Activated naive CD4-positive, alpha-beta T cell treated with anti-CD3 and anti-CD28 coated beads, Interleukin-2, amount 50 U/mL, for 72 hours (primary cell): ENCODE results near the gene EBPL. TPM values are rescaled to one million over a fixed set of nuclear protein-coding genes. Genes with fewer than 3 reads are reported as not detected.
"Not testable (repeated sequence)": the region's sequence is repeated elsewhere in the genome, so short reads cannot be mapped to it uniquely, and the experiment has no call there.

ENCODE experiments used
- ATAC-seq, 2 donors: fragments of 150-1000 bp; cut with Tn5 transposase; 2 replicates each; pipeline ENCODE4 v1.10.0; 2021; ENCODE audit warnings: mild to moderate bottlenecking in 2 of 2, moderate library complexity in 2 of 2
- DNase-seq, 2 donors: peaks; one replicate each; pipeline ENCODE4 v3.0.0; 2021 to 2022; ENCODE audit warnings: low spot score in 2 of 2
- H3K27ac Mint-ChIP-seq, 2 donors: one replicate each; pipeline ENCODE4 v1.8.0; 2022; ENCODE audit warnings: mild to moderate bottlenecking in 2 of 2, mixed read lengths in 2 of 2
- H3K36me3 Mint-ChIP-seq, 2 donors: one replicate each; pipeline ENCODE4 v1.8.0; 2022; ENCODE audit warnings: mixed read lengths in 2 of 2
- H3K9me3 Mint-ChIP-seq, 2 donors: one replicate each; pipeline ENCODE4 v1.8.0; 2022; ENCODE audit warnings: mixed read lengths in 2 of 2
- total RNA-seq, 2 donors: library from RNA; stranded (reverse); gene quantifications; one replicate each; pipeline ENCODE4 v1.2.3, GENCODE V29; 2022

EBPL gene
- 10 to 100 TPM; 31.9 to 59.9 TPM for total RNA-seq

DNA sequence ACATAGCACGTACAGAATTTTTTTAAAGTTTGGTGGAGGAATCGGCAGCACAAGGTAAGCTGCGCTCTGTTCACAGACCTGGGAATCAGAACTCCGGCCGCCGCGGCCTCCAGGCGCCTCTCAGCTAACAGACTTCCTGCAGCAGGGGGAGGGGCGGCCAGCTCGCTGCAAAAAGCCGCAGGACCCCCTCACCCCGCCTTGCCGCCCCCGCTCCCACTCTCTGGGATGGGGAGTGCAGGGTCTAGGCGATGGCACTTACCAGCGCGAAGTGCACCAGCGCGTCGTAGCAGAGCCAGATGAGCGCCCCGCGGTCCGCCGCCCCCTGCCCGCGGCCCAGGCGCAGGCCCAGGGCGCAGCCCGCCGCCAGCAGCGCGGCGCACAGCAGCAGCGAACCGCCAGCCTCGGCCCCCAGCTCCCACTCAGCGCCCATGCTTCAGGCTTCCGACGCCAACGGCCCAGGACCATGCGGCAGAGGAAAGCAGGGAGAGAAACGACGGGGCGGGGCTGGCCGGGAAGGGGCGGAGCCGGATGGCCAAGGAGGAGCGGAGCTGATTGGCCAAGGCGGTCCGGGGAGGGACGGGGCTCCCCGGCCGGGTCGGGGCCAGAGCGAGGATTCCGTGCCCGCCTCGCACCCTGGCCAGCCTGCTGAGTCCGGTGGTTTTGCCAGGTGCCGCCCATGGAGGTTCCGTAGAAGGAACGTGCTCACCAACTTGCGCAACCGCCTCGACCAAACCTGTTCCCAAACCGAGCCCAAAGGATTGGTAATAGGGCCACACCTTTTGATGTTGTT is at the start of gene EBPL:
Gene EBPL (minus strand): TSS at position 492 of the 790 bp plus-strand sequence. CDS start 62 bp downstream, at position 430.
- peak; percentile 97 to 98 for ATAC-seq
- Mint-ChIP-seq H3K36me3 (peaks cover 10 to 12% of the 10 kb centered on the region in 2 donors), H3K27ac (peak within 1 kb of the TSS; percentile 45 to 79), H3K9me3 (no peaks in the 10 kb centered on the region)
- DNase-seq = peak; percentile 86 to 89

GRCh38 chr13:49740870-49741269 is 49.6 kb upstream of the EBPL start:
- Mint-ChIP-seq H3K36me3 (no peaks in the 10 kb centered on the region), H3K27ac (no peak overlapping the region), H3K9me3 (no peaks in the 10 kb centered on the region)
- no peak for ATAC-seq
- no peak for DNase-seq

DNA sequence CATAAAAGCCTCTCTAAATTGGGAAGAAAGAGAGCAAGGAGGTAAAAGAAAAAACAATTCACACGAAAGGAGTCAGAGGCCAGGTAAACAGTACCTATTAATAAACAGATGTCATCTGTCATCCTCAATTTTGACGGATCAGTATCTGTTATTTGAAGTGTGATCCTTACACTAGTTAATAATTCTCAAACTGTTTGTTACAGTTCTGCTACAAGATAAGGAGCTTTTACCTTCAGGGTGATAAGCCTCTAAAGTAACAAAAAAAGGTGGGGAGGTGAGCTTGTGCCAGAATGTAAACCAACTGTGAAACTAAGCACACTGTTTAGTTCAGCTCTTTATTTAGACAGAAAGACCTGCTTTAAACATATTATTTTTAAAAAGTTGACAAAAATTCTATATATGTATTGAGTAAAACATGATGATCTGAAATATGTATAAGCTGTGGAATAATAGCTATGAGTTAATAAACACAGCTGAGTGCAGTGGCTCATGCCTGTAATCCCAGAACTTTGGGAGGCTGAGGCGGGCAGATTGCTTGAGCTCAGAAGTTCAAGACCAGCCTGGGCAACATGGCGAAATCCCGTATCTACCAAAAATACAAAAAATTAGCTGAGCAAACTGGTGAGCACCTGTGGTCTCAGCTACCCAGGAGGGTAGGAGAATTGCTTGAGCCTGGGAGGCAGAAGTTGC is 48.4 kb upstream of the EBPL start:
- DNase-seq (no peak), ATAC-seq (no peak)
- Mint-ChIP-seq H3K9me3 (no peaks in the 10 kb centered on the region), H3K36me3 (no peaks in the 10 kb centered on the region), H3K27ac (no peak overlapping the region)

DNA sequence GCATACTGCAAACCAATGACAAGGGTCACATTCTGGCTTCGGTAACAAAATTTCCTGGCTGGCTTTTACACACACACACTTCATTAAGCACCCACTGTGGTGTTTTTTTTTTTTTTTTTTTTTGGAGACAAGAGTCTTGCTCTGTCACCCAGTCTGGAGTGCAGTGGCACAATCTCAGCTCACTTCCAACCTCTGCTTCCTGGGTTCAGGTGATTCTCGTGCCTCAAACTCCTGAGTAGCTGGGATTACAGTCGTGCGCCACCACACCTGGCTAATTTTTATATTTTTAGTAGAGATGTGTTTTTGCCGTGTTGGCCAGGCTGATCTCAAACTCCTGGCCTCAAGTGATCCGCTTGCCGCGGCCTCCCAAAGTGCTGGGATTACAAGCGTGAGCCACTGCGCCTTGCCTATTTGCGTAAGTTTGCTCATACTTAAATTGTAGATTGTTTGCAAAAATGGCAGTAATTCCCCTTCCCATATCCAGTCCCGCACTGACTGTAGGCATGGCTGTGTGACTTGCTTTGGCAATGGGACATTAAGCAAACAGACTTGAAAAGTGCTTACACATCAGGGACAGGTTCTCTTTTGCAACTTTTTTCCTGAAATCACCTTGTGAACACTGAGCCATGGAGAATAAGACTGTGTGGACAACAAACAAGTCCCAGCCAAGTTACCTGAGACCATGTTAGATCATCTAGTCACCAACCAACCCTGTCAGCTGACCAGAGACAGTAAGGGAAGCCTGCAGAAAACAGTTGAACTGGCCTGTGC is 42.1 kb upstream of the EBPL start:
- ATAC-seq = no peak
- H3K36me3 Mint-ChIP-seq = no peaks in the 10 kb centered on the region
- H3K9me3 Mint-ChIP-seq = no peaks in the 10 kb centered on the region
- no peak for DNase-seq
- H3K27ac Mint-ChIP-seq = no peak overlapping the region

- peaks cover 3 to 6% of the 10 kb centered on the region in 2 donors for H3K36me3 Mint-ChIP-seq
- ATAC-seq = no peak
- DNase-seq = no peak
- H3K27ac Mint-ChIP-seq = no peak overlapping the region
- no peaks in the 10 kb centered on the region for H3K9me3 Mint-ChIP-seq
Measured at GRCh38 chr13:49731766-49732165, 40.5 kb upstream of the EBPL start.

DNA sequence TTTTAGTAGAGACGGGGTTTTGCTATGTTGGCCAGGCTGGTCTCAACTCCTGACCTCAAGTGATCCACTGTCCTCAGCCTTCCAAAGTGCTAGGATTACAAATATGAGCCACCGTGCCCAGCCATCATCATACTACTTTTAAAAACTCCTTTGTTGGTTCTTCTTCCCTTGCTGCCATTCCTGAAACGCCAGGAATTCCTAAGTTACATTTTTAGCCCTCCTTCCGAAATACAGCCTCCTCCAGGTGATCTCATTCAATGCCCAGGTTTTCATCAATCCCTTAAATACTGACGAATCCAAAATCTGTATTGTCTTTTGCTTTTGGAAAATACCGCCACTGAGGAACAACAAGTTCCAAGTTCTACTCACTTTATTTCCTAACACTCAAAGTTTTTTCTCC is 25.3 kb upstream of the EBPL start:
- DNase-seq (no peak), ATAC-seq (no peak)
- H3K9me3 Mint-ChIP-seq = peaks cover 5 to 12% of the 10 kb centered on the region in 2 donors
- no peak overlapping the region for H3K27ac Mint-ChIP-seq
- H3K36me3 Mint-ChIP-seq = peaks cover 18 to 37% of the 10 kb centered on the region in 2 donors

DNA sequence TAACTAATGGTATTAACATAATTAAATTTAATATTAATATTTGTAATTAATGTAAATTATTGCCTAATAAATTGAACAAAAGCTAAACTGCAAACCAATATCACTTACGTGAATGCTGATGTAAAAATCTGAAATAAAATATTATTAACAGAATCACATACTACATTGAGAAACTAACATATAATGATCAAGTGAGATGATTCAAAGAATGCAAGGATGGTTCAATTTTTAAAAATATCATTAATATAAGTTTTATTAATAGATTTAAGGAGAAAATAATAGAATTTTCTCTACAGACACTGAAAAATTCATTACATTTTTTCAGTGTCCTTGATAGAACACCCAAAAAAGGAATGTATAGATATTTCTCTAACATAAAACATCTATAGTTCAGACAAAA is 23.5 kb upstream of the EBPL start:
- H3K27ac Mint-ChIP-seq = no peak overlapping the region
- H3K36me3 Mint-ChIP-seq = peaks cover 18 to 37% of the 10 kb centered on the region in 2 donors
- no peak for DNase-seq
- peaks cover 5 to 12% of the 10 kb centered on the region in 2 donors for H3K9me3 Mint-ChIP-seq
- ATAC-seq = no peak

DNA sequence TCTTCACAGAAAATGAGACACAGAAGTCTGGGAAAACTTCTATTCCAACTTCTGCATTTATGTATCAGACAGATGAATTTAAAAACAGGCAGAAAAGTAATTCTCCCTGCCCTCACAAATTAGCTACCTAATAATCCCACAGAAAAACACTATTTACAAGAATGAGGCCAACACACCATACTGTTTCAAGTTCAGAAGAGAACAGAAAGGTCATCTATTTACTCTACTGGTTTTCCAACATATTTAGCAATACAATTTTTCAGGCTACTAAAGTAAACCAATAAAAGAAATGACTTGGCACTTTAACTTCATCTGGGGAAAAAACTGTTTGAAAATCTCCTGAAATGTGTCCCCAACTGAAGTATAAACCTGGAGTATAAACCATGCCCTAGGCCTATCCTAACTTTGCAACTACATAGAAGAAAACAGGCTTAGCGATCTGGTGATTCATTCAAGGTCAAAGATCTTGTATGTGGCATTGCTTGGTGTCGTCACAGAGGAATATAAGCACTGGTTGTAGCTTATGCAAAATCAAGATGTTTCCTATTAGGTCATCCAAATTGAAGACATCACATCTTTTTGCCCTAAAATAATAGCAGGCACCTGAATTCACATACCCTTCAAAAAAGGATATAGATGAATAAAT is 20.1 kb upstream of the EBPL start:
- Mint-ChIP-seq H3K9me3 (no peaks in the 10 kb centered on the region), H3K36me3 (peaks cover 0 to 18% of the 10 kb centered on the region in 2 donors), H3K27ac (no peak overlapping the region)
- ATAC-seq (no peak), DNase-seq (no peak)

DNA sequence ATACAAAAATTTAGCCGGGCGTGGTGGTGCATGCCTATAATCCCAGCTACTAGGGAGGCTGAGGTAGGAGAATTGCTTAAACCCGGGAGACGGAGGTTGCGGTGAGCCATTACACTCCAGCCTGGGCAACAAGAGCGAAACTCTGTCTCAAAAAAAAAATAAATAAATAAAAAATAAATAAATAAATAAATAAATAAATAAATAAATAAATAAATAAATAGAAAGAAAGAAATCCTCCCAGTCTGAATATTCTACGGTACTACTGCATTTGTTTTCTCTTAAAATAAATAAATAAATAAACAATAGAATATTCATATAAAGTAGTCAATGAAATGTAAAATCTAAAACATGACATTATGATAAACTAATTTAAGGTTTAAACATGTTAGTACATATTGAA is 13.0 kb upstream of the EBPL start:
- DNase-seq, ATAC-seq, H3K9me3 Mint-ChIP-seq, H3K36me3 Mint-ChIP-seq, H3K27ac Mint-ChIP-seq: not testable (repeated sequence)

DNA sequence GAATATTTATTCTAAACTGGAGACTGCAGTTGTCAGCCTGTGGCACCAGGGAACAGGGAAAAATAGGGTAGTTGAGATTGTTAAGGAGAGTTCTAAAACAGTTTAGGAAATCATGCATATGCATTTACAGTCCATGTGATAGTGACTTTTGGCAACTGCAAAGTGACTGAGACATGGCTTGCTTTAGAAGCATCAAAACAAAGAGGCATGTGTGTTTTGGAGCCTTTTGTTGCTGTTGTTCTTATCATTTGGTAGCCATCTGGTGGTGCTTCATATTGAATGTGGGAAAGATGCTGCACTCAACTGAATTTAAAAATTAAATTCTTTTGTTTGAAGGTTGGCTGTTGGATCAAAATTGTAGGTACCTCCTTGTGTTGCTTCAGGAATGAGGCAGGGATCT is 10.2 kb upstream of the EBPL start:
- DNase-seq (no peak), ATAC-seq (no peak)
- H3K27ac Mint-ChIP-seq = no peak overlapping the region
- no peaks in the 10 kb centered on the region for H3K36me3 Mint-ChIP-seq
- no peaks in the 10 kb centered on the region for H3K9me3 Mint-ChIP-seq

DNA sequence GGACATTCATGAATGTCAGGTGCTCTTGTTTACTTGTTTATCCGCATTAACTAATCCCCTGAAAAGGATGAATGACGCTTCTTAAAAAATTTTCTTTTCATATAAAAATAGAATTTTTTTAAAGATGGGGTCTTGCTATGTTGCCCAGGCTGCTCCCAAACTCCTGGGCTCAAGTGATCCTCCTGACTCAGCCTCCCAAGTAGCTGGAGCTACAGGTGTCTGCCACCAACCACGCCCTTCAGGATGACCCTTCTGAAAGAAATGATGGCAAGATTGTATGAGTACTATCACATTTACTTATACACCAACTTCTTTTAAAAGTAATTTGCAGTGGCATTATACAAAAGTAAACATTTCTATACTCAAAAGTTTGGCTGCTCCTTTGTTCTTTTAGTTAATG is 6.2 kb upstream of the EBPL start:
- no peak overlapping the region for H3K27ac Mint-ChIP-seq
- H3K9me3 Mint-ChIP-seq = no peaks in the 10 kb centered on the region
- DNase-seq (no peak), ATAC-seq (no peak)
- H3K36me3 Mint-ChIP-seq = no peaks in the 10 kb centered on the region

GRCh38 chr13:49694446-49694845 is 3.2 kb upstream of the EBPL start:
- H3K36me3 Mint-ChIP-seq = peaks cover 6% of the 10 kb centered on the region in 2 donors
- H3K9me3 Mint-ChIP-seq = no peaks in the 10 kb centered on the region
- ATAC-seq = no peak
- no peak for DNase-seq
- no peak overlapping the region for H3K27ac Mint-ChIP-seq

GRCh38 chr13:49693877-49694276 is 2.6 kb upstream of the EBPL start:
- Mint-ChIP-seq H3K36me3 (peaks cover 6% of the 10 kb centered on the region in 2 donors), H3K9me3 (no peaks in the 10 kb centered on the region), H3K27ac (no peak overlapping the region)
- ATAC-seq (no peak), DNase-seq (no peak)

- DNase-seq (no peak), ATAC-seq (no peak)
- no peak overlapping the region for H3K27ac Mint-ChIP-seq
- no peaks in the 10 kb centered on the region for H3K9me3 Mint-ChIP-seq
- peaks cover 6% of the 10 kb centered on the region in 2 donors for H3K36me3 Mint-ChIP-seq
Measured at GRCh38 chr13:49693191-49693733, 2.0 kb upstream of the EBPL start.

DNA sequence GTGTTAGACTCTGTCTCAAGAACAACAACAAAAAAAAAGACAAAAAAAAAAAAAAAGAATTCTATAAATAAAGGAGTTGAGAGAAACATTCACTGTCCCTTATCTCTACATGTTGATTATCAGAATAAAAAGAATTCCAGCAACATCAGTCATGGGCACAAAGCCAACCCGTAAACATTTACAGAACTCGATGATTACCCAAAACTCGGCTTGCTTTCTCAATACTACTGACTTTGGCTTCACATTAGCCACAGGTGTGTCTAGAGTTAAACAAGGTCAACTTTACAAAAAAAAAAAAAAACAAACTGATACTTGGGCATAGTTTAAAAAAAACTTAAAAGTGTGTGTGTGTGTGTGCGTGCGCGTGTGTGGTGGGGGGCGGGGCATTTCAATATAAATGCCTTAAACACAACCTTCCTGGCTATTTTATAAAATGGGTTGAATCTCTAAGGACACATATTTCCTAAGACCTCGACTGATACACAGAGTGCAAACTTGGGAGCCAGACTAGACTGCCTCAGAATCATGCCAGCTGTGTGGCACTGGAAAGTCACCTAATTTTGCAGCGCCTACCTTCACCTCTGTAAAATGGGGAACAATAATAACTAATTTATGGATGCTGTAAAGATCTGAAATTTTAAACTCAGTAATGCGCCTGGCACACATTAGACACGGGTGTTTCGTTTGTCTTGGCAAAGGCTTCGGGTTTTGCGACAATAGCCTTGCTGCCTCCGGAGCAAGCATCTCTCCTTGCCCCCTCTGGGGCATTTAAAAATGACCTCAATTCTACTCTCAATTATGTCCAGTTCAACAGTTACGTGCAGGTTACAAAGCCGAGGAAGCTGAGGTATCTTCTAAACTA is 922 bp downstream of the EBPL start:
- ATAC-seq = peak; percentile 5 to 6
- H3K27ac Mint-ChIP-seq = peak overlapping the region; percentile 33 to 71
- no peak for DNase-seq
- H3K9me3 Mint-ChIP-seq = no peaks in the 10 kb centered on the region
- H3K36me3 Mint-ChIP-seq = peaks cover 10 to 20% of the 10 kb centered on the region in 2 donors

GRCh38 chr13:49683489-49683888 is 7.8 kb downstream of the EBPL start:
- ATAC-seq (peak; percentile 70 to 97), DNase-seq (peak in 1 of 2 donors; percentile 27)
- Mint-ChIP-seq H3K27ac (no peak overlapping the region), H3K9me3 (no peaks in the 10 kb centered on the region), H3K36me3 (peaks cover 5 to 19% of the 10 kb centered on the region in 2 donors)
